SK-N-SH (cell line): Measurements from ENCODE around the gene CAPN7. TPM values are rescaled to one million over a fixed set of nuclear protein-coding genes. Genes with fewer than 3 reads are reported as not detected.

ENCODE experiments used
- CTCF ChIA-PET: fragments of 300-600, 350-600 bp; formaldehyde crosslinking; extraction: SDS; loops from one replicate; lab custom pipeline; 2021; lab: Yijun Ruan, JAX
- POLR2A ChIA-PET: fragments of 350-600 bp; sonication (Branson Sonifier 250); formaldehyde crosslinking; extraction: SDS; loops from one replicate; lab custom pipeline; 2020; ENCODE audit warnings: antibody characterized with exemption, inconsistent platforms; lab: Yijun Ruan, JAX
- DNase-seq: peaks from one replicate; pipeline ENCODE4 v3.0.0; 2012
- H2AFZ ChIP-seq: fragments of 200-600 bp; sonication (generic); 2 replicates; pipeline ENCODE4 v1.8.1; 2016; ENCODE audit warnings: antibody characterized with exemption, mild to moderate bottlenecking, low read depth
- H3F3A ChIP-seq: fragments of 200-600 bp; sonication (generic); replicated peaks from 2 replicates; pipeline ENCODE3; 2016; ENCODE audit warnings: antibody characterized with exemption, mild to moderate bottlenecking; ENCODE audit not compliant: insufficient read depth
- H3K27ac ChIP-seq, 2 experiments: fragments of 200-500 bp in 1 of 2; fragments of 200-600 bp in 1 of 2; sonication (Bioruptor generic) in 1 of 2; sonication (generic), shearing (Covaris generic) in 1 of 2; 2 replicates each; pipeline versions ENCODE4 v1.5.1 to v1.6.1; 2014 to 2016; ENCODE audit warnings: low read depth in 2 of 2, inconsistent platforms in 1 of 2, low read length in 1 of 2, mild to moderate bottlenecking in 1 of 2, mixed read lengths in 1 of 2
- H3K27me3 ChIP-seq: fragments of 200-600 bp; sonication (generic), shearing (Covaris generic); 2 replicates; pipeline ENCODE4 v1.6.1; 2016; ENCODE audit warnings: mixed run types; ENCODE audit not compliant: insufficient read depth
- H3K36me3 ChIP-seq, 2 experiments: fragments of 200-500 bp in 1 of 2; fragments of 200-600 bp in 1 of 2; sonication (Bioruptor generic) in 1 of 2; sonication (generic) in 1 of 2; replicated peaks in 1 of 2; 2 replicates each; pipeline versions ENCODE3 to v1.5.1; 2014 to 2016; ENCODE audit warnings: low read length in 1 of 2, mild to moderate bottlenecking in 1 of 2; ENCODE audit not compliant: insufficient read depth in 2 of 2, control insufficient read depth in 1 of 2
- H3K4me1 ChIP-seq, 2 experiments: fragments of 200-500 bp in 1 of 2; fragments of 200-600 bp in 1 of 2; sonication (Bioruptor generic) in 1 of 2; sonication (generic), shearing (Covaris generic) in 1 of 2; 2 replicates each; pipeline versions ENCODE4 v1.5.1 to v1.6.1; 2014 to 2016; ENCODE audit warnings: low read depth in 1 of 2, low read length in 1 of 2, mixed run types in 1 of 2; ENCODE audit not compliant: insufficient read depth in 2 of 2, control insufficient read depth in 1 of 2
- H3K4me2 ChIP-seq: fragments of 200-600 bp; sonication (generic), shearing (Covaris generic); 2 replicates; pipeline ENCODE4 v1.6.1; 2017; ENCODE audit warnings: mixed run types
- H3K4me3 ChIP-seq, 2 experiments: fragments of 200-500 bp in 1 of 2; fragments of 200-600 bp in 1 of 2; sonication (Bioruptor generic) in 1 of 2; sonication (generic), shearing (Covaris generic) in 1 of 2; 2 replicates each; pipeline versions ENCODE4 v1.5.1 to v1.8.1; 2014 to 2016; ENCODE audit warnings: low read depth in 2 of 2, inconsistent platforms in 1 of 2, low read length in 1 of 2, mild to moderate bottlenecking in 1 of 2, mixed read lengths in 1 of 2, moderate library complexity in 1 of 2
- H3K79me2 ChIP-seq: fragments of 200-600 bp; sonication (generic); 2 replicates; pipeline ENCODE4 v1.8.1; 2017; ENCODE audit warnings: mild to moderate bottlenecking; ENCODE audit not compliant: insufficient read depth
- H3K9ac ChIP-seq: fragments of 200-600 bp; sonication (generic); 2 replicates; pipeline ENCODE4 v1.6.1; 2017; ENCODE audit warnings: mixed run types
- H3K9me2 ChIP-seq: fragments of 200-600 bp; sonication (generic); 2 replicates; pipeline ENCODE4 v1.6.1; 2017; ENCODE audit warnings: mixed run types
- H3K9me3 ChIP-seq: fragments of 200-600 bp; sonication (generic); 2 replicates; pipeline ENCODE4 v1.6.1; 2017; ENCODE audit warnings: mixed run types, mild to moderate bottlenecking, moderate library complexity
- H4K20me1 ChIP-seq: fragments of 200-600 bp; sonication (generic); 2 replicates; pipeline ENCODE4 v1.6.1; 2017; ENCODE audit warnings: mild to moderate bottlenecking, mixed run types; ENCODE audit not compliant: insufficient read depth
- CTCF ChIP-seq: fragments of 200-600 bp; sonication (generic); IDR thresholded peaks from 2 replicates; pipeline ENCODE4 v1.6.1; 2017; ENCODE audit warnings: antibody characterized with exemption, mild to moderate bottlenecking, moderate library complexity
- ELF1 ChIP-seq: IDR thresholded peaks from 2 replicates; pipeline ENCODE4 v1.4.0; 2012
- EP300 ChIP-seq, 2 experiments: IDR thresholded peaks; 2 replicates each; pipeline versions ENCODE4 v1.4.0 to v1.6.1; 2012; ENCODE audit warnings: borderline replicate concordance in 1 of 2, low read depth in 1 of 2, low read length in 1 of 2
- FOXM1 ChIP-seq: IDR thresholded peaks from 2 replicates; pipeline ENCODE4 v1.4.0; 2012; ENCODE audit warnings: low read depth, mild to moderate bottlenecking
- GABPA ChIP-seq: IDR thresholded peaks from 2 replicates; pipeline ENCODE4 v1.4.0; 2012; ENCODE audit warnings: low read depth, mild to moderate bottlenecking
- GATA2 ChIP-seq: sonication (generic); formaldehyde crosslinking; IDR thresholded peaks from 2 replicates; pipeline ENCODE4 v1.5.0; 2020; ENCODE audit warnings: mild to moderate bottlenecking, missing genetic modification reagents
- IRF3 ChIP-seq: fragments of 150-350 bp; IDR thresholded peaks from 2 replicates; pipeline ENCODE4 v1.6.1; 2016; ENCODE audit warnings: mild to moderate bottlenecking, low read depth, low read length
- MAX ChIP-seq: IDR thresholded peaks from 2 replicates; pipeline ENCODE4 v1.4.0; 2012; ENCODE audit warnings: low read depth
- MXI1 ChIP-seq: IDR thresholded peaks from 2 replicates; pipeline ENCODE4 v1.6.1; 2012; ENCODE audit warnings: mild to moderate bottlenecking, low read depth, low read length, improper control_type of control experiment
- NRF1 ChIP-seq: IDR thresholded peaks from 2 replicates; pipeline ENCODE4 v1.6.1; 2012; ENCODE audit warnings: low read depth, mild to moderate bottlenecking, low read length
- POLR2AphosphoS5 ChIP-seq: IDR thresholded peaks from 2 replicates; pipeline ENCODE4 v1.6.1; 2012; ENCODE audit warnings: low read depth, low read length
- RAD21 ChIP-seq: IDR thresholded peaks from 2 replicates; pipeline ENCODE4 v1.6.1; 2012; ENCODE audit warnings: mild to moderate bottlenecking, low read length
- RFX5 ChIP-seq: IDR thresholded peaks from 2 replicates; pipeline ENCODE4 v1.6.1; 2012; ENCODE audit warnings: mild to moderate bottlenecking, improper control_type of control experiment, low read length
- SMC3 ChIP-seq: IDR thresholded peaks from 2 replicates; pipeline ENCODE4 v1.6.1; 2012; ENCODE audit warnings: low read depth, low read length, improper control_type of control experiment
- TAF1 ChIP-seq: IDR thresholded peaks from 2 replicates; pipeline ENCODE4 v1.6.1; 2012; ENCODE audit warnings: low read depth, mild to moderate bottlenecking, low read length, moderate library complexity, borderline replicate concordance
- TCF12 ChIP-seq: IDR thresholded peaks from 2 replicates; pipeline ENCODE4 v1.4.0; 2012
- USF2 ChIP-seq: fragments of 150-350 bp; IDR thresholded peaks from 2 replicates; pipeline ENCODE4 v1.6.1; 2017; ENCODE audit warnings: antibody characterized with exemption, low read length, low read depth, borderline replicate concordance
- YY1 ChIP-seq: IDR thresholded peaks from 2 replicates; pipeline ENCODE4 v1.4.0; 2012; ENCODE audit warnings: low read depth, mild to moderate bottlenecking
- ZBTB33 ChIP-seq: IDR thresholded peaks from 2 replicates; pipeline ENCODE4 v1.4.0; 2012; ENCODE audit warnings: low read depth, borderline replicate concordance
- WGBS: methylation state at CpG from one replicate; pipeline ENCODE4 v1.1.6; 2017; ENCODE audit warnings: low lambda C conversion rate; 5-methylcytosine and 5-hydroxymethylcytosine counted together
- polyA plus RNA-seq, 3 experiments: library from polyadenylated mRNA; depleted of rRNA; stranded (reverse); fragments of >200 nt; gene quantifications; 2 replicates each; pipeline ENCODE4 v1.2.3, GENCODE V29; 2012

Gene CAPN7
- polyA plus RNA-seq, 1 of the 3 experiments (the other 2 are of a cell fraction), result 7.3 TPM

- WGBS, result 57% methylated on average over 1 of the region's 1 CpG
- no peak for DNase-seq
- no peaks in the 10 kb centered on the region for H3K36me3 ChIP-seq
- no peaks in the 10 kb centered on the region for H3K9me2 ChIP-seq
- no peak overlapping the region for H3K27ac ChIP-seq
- H2AFZ ChIP-seq, result no peak overlapping the region
- H3K4me1 ChIP-seq, result no peaks in the 10 kb centered on the region; a peak in 1 of 4 replicates
- H3K4me2 ChIP-seq, result no peak overlapping the region
- TF ChIP-seq FOXM1 (no peak), GATA2 (CRISPR knock-in tag) (no peak), ELF1 (no peak), TAF1 (no peak), ZBTB33 (no peak), CTCF (no peak), POLR2AphosphoS5 (no peak), YY1 (no peak), MAX (no peak), MXI1 (no peak), EP300 (IDR thresholded peaks at IDR 0.05; ENCODE audit: borderline replicate concordance in 1 of 2, low read depth in 1 of 2, low read length in 1 of 2) (no peak), RFX5 (no peak), SMC3 (no peak), RAD21 (no peak), IRF3 (no peak), GABPA (no peak), NRF1 (no peak), USF2 (no peak), TCF12 (no peak)
- TF ChIP-seq, all 33 proteins: peak for 0
- POLR2A ChIA-PET, result no interaction called here
- CTCF ChIA-PET, result interaction anchor here (0.7 to 2.8 kb wide), 4 partner anchors 23 to 67 kb away, joined by 3 to 14 read pairs (median 4); no protein-coding TSS in a partner anchor
- Histone ChIP-seq H3F3A (no peaks in the 10 kb centered on the region), H3K4me3 (no peak overlapping the region), H3K79me2 (no peaks in the 10 kb centered on the region), H3K27me3 (peaks cover 6% of the 10 kb centered on the region; the same call in 1 of the 2 replicates), H3K9ac (no peak overlapping the region), H4K20me1 (no peaks in the 10 kb centered on the region), H3K9me3 (no peaks in the 10 kb centered on the region)
Observed at GRCh38 chr3:15175605-15176004, 30.4 kb upstream of the CAPN7 start.
